Left ventricle myocardium inferior (tissue), 1 donor: ENCODE measurements around the gene HPCAL1. TPM values are rescaled to one million over a fixed set of nuclear protein-coding genes. Genes with fewer than 3 reads are reported as not detected.

Experiments
- DNase-seq: peaks from one replicate; pipeline ENCODE4 v3.0.0-alpha.2; 2020
- H3K27ac ChIP-seq: fragments of 200-600 bp; replicated peaks from 2 replicates; pipeline ENCODE4 v1.8.0; 2021
- H3K27me3 ChIP-seq: fragments of 200-600 bp; 2 replicates; pipeline ENCODE4 v1.8.0; 2021; ENCODE audit warnings: low read depth
- H3K36me3 ChIP-seq: fragments of 200-600 bp; 2 replicates; pipeline ENCODE4 v1.8.0; 2021
- H3K4me1 ChIP-seq: fragments of 200-600 bp; 2 replicates; pipeline ENCODE4 v1.8.0; 2021
- H3K4me3 ChIP-seq: fragments of 200-600 bp; 2 replicates; pipeline ENCODE4 v1.8.0; 2021; ENCODE audit warnings: mild to moderate bottlenecking, moderate library complexity
- H3K9me3 ChIP-seq: fragments of 200-600 bp; replicated peaks from 2 replicates; pipeline ENCODE4 v1.8.0; 2021
- intact Hi-C: fragments of 100-400 bp; cut with micrococcal nuclease; formaldehyde crosslinking; loops from one replicate; pipeline ENCODE4 v1.11.0; 2022
- total RNA-seq: library from RNA; stranded (reverse); fragmentation: NEBNext Ultra II Directional; extraction: Animal tissue kit (Norgen Biotek cat#: 25700); gene quantifications from one replicate; pipeline ENCODE4 v1.2.1, GENCODE V29; 2021
- TF ChIP-seq, protein P1 (sequence below): fragments of 200-600 bp; IDR thresholded peaks from 2 replicates; pipeline ENCODE4 v1.8.0; 2021; ENCODE audit warnings: antibody characterized with exemption, mild to moderate bottlenecking, borderline replicate concordance
- donor health status: DM: no; HTN: yes; CAD: no; lungs with severe emphysema.

The HPCAL1 gene
- total RNA-seq, 1 donor from 2014 or later, result 29.4 TPM

DNA sequence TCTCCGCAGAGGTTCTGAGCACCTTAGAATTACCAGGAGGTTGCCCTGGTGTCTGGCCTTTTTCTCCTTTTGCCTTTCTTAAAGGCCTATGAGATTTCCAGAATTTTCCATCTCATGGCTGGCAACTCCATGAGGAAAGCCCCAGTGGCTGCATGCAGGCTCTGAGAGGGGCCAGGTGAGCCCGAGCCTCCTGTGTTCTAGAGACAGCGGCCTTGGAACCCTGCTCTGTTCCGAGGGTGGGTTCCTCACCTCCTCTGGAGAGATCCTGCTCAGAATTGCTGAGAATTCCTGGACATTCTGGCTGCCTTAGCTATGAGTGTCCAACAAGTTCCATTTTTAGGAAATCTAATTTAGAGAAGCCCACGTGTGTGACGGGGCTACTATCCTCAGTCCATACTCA lies 35.7 kb upstream of the HPCAL1 start:
- H3K4me3 ChIP-seq, result no peak overlapping the region
- H3K9me3 ChIP-seq, result no peaks in the 10 kb centered on the region
- TF ChIP-seq, protein P1, sequence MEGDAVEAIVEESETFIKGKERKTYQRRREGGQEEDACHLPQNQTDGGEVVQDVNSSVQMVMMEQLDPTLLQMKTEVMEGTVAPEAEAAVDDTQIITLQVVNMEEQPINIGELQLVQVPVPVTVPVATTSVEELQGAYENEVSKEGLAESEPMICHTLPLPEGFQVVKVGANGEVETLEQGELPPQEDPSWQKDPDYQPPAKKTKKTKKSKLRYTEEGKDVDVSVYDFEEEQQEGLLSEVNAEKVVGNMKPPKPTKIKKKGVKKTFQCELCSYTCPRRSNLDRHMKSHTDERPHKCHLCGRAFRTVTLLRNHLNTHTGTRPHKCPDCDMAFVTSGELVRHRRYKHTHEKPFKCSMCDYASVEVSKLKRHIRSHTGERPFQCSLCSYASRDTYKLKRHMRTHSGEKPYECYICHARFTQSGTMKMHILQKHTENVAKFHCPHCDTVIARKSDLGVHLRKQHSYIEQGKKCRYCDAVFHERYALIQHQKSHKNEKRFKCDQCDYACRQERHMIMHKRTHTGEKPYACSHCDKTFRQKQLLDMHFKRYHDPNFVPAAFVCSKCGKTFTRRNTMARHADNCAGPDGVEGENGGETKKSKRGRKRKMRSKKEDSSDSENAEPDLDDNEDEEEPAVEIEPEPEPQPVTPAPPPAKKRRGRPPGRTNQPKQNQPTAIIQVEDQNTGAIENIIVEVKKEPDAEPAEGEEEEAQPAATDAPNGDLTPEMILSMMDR, result no peak
- no peaks in the 10 kb centered on the region for H3K36me3 ChIP-seq
- no peaks in the 10 kb centered on the region for H3K27me3 ChIP-seq
- H3K27ac ChIP-seq, result no peak overlapping the region
- H3K4me1 ChIP-seq, result peaks cover 16% of the 10 kb centered on the region
- DNase-seq, result peak; percentile 11
- intact Hi-C loops, result no loop called here

- H3K27ac ChIP-seq, result peak overlapping the region; percentile 52
Measured at GRCh38 chr2:10267551-10268465, 34.9 kb upstream of the HPCAL1 start.

GRCh38 chr2:10269291-10269690 lies 33.4 kb upstream of the HPCAL1 start:
- no peak overlapping the region for H3K4me3 ChIP-seq
- H3K27ac ChIP-seq, result no peak overlapping the region
- TF ChIP-seq, protein P1, result no peak
- H3K27me3 ChIP-seq, result no peaks in the 10 kb centered on the region
- H3K36me3 ChIP-seq, result no peaks in the 10 kb centered on the region
- DNase-seq, result no peak
- peaks cover 16% of the 10 kb centered on the region for H3K4me1 ChIP-seq
- H3K9me3 ChIP-seq, result no peaks in the 10 kb centered on the region
- intact Hi-C loops, result no loop called here

More at GRCh38 chr2:10267551-10268465, 34.9 kb upstream of the HPCAL1 start:
- no peaks in the 10 kb centered on the region for H3K27me3 ChIP-seq
- H3K4me3 ChIP-seq, result no peak overlapping the region
- intact Hi-C loops, result no loop called here
- H3K4me1 ChIP-seq, result peaks cover 16% of the 10 kb centered on the region
- peak; percentile 64 for DNase-seq
- H3K36me3 ChIP-seq, result no peaks in the 10 kb centered on the region
- H3K9me3 ChIP-seq, result no peaks in the 10 kb centered on the region
- TF ChIP-seq, protein P1, result no peak

DNA sequence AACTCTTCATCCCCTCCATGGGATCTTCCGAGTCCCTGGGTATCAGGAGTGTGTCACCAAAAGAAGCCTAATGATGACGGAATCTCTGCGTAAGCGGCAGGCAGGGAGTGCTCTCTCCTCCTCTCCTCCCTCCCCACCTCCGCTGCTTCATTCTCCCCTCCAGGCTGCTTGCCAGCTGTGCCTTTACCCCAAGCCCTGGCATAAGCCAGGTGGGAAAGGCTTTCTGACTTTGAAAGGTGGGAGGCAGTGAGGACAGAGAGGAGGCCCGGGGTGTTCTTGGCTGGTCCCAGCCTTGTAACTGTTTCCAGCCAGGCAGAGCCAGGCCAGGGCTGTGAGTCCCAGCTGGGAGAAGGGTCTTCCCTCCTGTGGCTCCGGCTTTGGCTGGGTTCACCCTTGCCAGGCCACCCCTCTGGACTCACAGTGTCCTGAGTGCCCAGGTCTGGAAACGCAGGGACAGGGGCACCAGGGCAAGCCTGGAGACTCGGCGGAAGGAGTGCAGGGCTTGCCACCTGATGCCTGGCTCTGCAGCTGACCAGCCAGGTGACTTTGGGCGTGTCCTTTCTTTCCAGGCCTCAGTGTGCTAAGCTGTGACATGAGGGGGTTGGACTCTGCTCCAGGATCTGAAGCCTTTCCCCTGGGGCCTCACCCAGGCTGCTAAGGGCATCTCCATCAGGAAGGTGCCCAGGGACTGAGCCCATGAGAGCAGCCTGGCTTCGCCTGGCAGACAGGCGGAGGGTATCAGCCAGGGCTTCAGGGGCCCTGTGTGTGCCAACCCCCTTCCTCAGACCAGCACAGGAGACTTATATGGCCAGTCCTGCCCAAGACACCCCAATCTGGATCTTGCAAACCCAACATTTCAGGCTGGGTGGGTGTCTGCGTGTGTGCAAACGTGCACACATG lies 32.7 kb upstream of the HPCAL1 start:
- Histone ChIP-seq H3K9me3 (no peaks in the 10 kb centered on the region), H3K27me3 (no peaks in the 10 kb centered on the region), H3K4me1 (peaks cover 16% of the 10 kb centered on the region), H3K27ac (no peak overlapping the region), H3K4me3 (no peak overlapping the region), H3K36me3 (no peaks in the 10 kb centered on the region)
- TF ChIP-seq, protein P1, result no peak
- intact Hi-C loops, result no loop called here
- no peak for DNase-seq

GRCh38 chr2:10271509-10271908 lies 31.2 kb upstream of the HPCAL1 start:
- no peak overlapping the region for H3K27ac ChIP-seq
- H3K4me1 ChIP-seq, result peaks cover 16% of the 10 kb centered on the region
- H3K4me3 ChIP-seq, result no peak overlapping the region
- H3K36me3 ChIP-seq, result no peaks in the 10 kb centered on the region
- TF ChIP-seq, protein P1, result no peak
- intact Hi-C loops, result no loop called here
- no peaks in the 10 kb centered on the region for H3K9me3 ChIP-seq
- DNase-seq, result no peak
- H3K27me3 ChIP-seq, result no peaks in the 10 kb centered on the region
